ENCODE results near the gene MED10.

MED10 gene

GRCh38 chr5:6377905-6378765 lies at the start of gene MED10:
TSS of gene MED10 (minus strand) at chr5:6378547. CDS start at chr5:6378483, 64 bp downstream.
- DNase-seq (ENCODE audit: low read depth): peak; percentile 92

GRCh38 chr5:6427694-6428093 lies 49.3 kb upstream of the MED10 start:
- no peak for DNase-seq (ENCODE audit: low read depth)

- no peak for DNase-seq (ENCODE audit: low read depth)
These were observed 46.4 kb upstream of the MED10 start for GRCh38 chr5:6424700-6425099.

- no peak for DNase-seq (ENCODE audit: low read depth)
These were observed 45.8 kb upstream of the MED10 start for GRCh38 chr5:6424110-6424659.

- DNase-seq (ENCODE audit: low read depth): no peak
These were observed 45.2 kb upstream of the MED10 start for GRCh38 chr5:6423327-6424109.

- DNase-seq (ENCODE audit: low read depth): no peak
These were observed 41.0 kb upstream of the MED10 start for GRCh38 chr5:6419340-6419852.

GRCh38 chr5:6418679-6419276 lies 40.4 kb upstream of the MED10 start:
- no peak for DNase-seq (ENCODE audit: low read depth)

GRCh38 chr5:6417657-6418056 lies 39.3 kb upstream of the MED10 start:
- DNase-seq (ENCODE audit: low read depth): no peak

GRCh38 chr5:6412811-6413210 lies 34.5 kb upstream of the MED10 start:
- no peak for DNase-seq (ENCODE audit: low read depth)

GRCh38 chr5:6411141-6411540 lies 32.8 kb upstream of the MED10 start:
- no peak for DNase-seq (ENCODE audit: low read depth)

- no peak for DNase-seq (ENCODE audit: low read depth)
These were observed 32.1 kb upstream of the MED10 start for GRCh38 chr5:6410421-6410820.

GRCh38 chr5:6408627-6409446 lies 30.5 kb upstream of the MED10 start:
- no peak for DNase-seq (ENCODE audit: low read depth)

GRCh38 chr5:6408260-6408596 lies 29.9 kb upstream of the MED10 start:
- DNase-seq (ENCODE audit: low read depth): no peak

- DNase-seq (ENCODE audit: low read depth): no peak
These were observed 29.4 kb upstream of the MED10 start for GRCh38 chr5:6407558-6408259.

- DNase-seq (ENCODE audit: low read depth): no peak
These were observed 27.2 kb upstream of the MED10 start for GRCh38 chr5:6405591-6405990.

GRCh38 chr5:6404129-6404528 lies 25.8 kb upstream of the MED10 start:
- DNase-seq (ENCODE audit: low read depth): no peak

GRCh38 chr5:6403416-6403815 lies 25.1 kb upstream of the MED10 start:
- DNase-seq (ENCODE audit: low read depth): no peak

GRCh38 chr5:6402939-6403338 lies 24.6 kb upstream of the MED10 start:
- DNase-seq (ENCODE audit: low read depth): no peak

GRCh38 chr5:6401410-6401809 lies 23.1 kb upstream of the MED10 start:
- DNase-seq (ENCODE audit: low read depth): no peak

GRCh38 chr5:6399980-6400910 lies 21.9 kb upstream of the MED10 start:
- DNase-seq (ENCODE audit: low read depth): no peak
